Liver (tissue), 9 donors: Measurements from ENCODE around the gene RNF212. TPM values are rescaled to one million over a fixed set of nuclear protein-coding genes. Genes with fewer than 3 reads are reported as not detected.

Experiments
- DNase-seq: peaks from one replicate; pipeline ENCODE4 v3.0.0-alpha.2; 2017; ENCODE audit warnings: low spot score
- H3K27ac ChIP-seq, 2 donors: one replicate each; pipeline ENCODE4 v1.7.0; 2013; ENCODE audit warnings: inconsistent platforms in 2 of 2, low read length in 2 of 2, control low read depth in 1 of 2, low read depth in 1 of 2, mild to moderate bottlenecking in 1 of 2
- H3K27me3 ChIP-seq, 4 donors: one replicate each; pipeline versions ENCODE4 v1.6.1 to v1.7.0; 2013; ENCODE audit warnings: low read length in 3 of 4, inconsistent platforms in 1 of 4, mild to moderate bottlenecking in 1 of 4, moderate library complexity in 1 of 4; ENCODE audit not compliant: control insufficient read depth in 4 of 4, insufficient read depth in 4 of 4
- H3K36me3 ChIP-seq, 4 donors: one replicate each; pipeline versions ENCODE4 v1.6.1 to v1.7.0; 2013; ENCODE audit warnings: low read length in 3 of 4, mild to moderate bottlenecking in 3 of 4, low read depth in 1 of 4, moderate library complexity in 1 of 4; ENCODE audit not compliant: control insufficient read depth in 4 of 4, insufficient read depth in 3 of 4
- H3K4me1 ChIP-seq, 4 donors: one replicate each; pipeline versions ENCODE4 v1.6.1 to v1.7.0; 2013; ENCODE audit warnings: low read length in 3 of 4, mild to moderate bottlenecking in 3 of 4, moderate library complexity in 1 of 4; ENCODE audit not compliant: control insufficient read depth in 4 of 4, insufficient read depth in 4 of 4
- H3K4me3 ChIP-seq, 3 donors: one replicate each; pipeline versions ENCODE4 v1.6.1 to v1.7.0; 2013; ENCODE audit warnings: low read length in 3 of 3, control low read depth in 1 of 3, low read depth in 1 of 3, mild to moderate bottlenecking in 1 of 3
- H3K9ac ChIP-seq, 2 donors: one replicate each; pipeline ENCODE4 v1.7.0; 2013; ENCODE audit warnings: low read length in 2 of 2, mild to moderate bottlenecking in 2 of 2, moderate library complexity in 2 of 2, control low read depth in 1 of 2, low read depth in 1 of 2
- H3K9me3 ChIP-seq, 4 donors: one replicate each; pipeline versions ENCODE4 v1.6.1 to v1.7.0; 2013; ENCODE audit warnings: low read length in 3 of 4; ENCODE audit not compliant: control insufficient read depth in 4 of 4
- ATF3 ChIP-seq: IDR thresholded peaks from 2 replicates; pipeline ENCODE4 v1.6.1; 2016; ENCODE audit warnings: antibody characterized with exemption
- CTCF ChIP-seq: fragments of 150-350 bp; IDR thresholded peaks from 2 replicates; pipeline ENCODE4 v1.5.1; 2017; ENCODE audit warnings: improper control_type of control experiment, low read depth, low read length; ENCODE audit not compliant: missing input control
- EGR1 ChIP-seq, 2 donors: IDR thresholded peaks; 2 replicates each; pipeline ENCODE4 v1.6.1; 2016 to 2018; ENCODE audit warnings: antibody characterized with exemption in 2 of 2, low read depth in 2 of 2
- FOXA1 ChIP-seq: IDR thresholded peaks from 2 replicates; pipeline ENCODE4 v1.6.1; 2016; ENCODE audit warnings: antibody characterized with exemption
- FOXA2 ChIP-seq: IDR thresholded peaks from 2 replicates; pipeline ENCODE4 v1.6.1; 2016; ENCODE audit warnings: antibody characterized with exemption
- GABPA ChIP-seq, 2 donors: IDR thresholded peaks in 1 of 2; conservative IDR thresholded peaks in 1 of 2; 2 replicates each; pipeline ENCODE4 v1.6.1; 2016; ENCODE audit warnings: antibody characterized with exemption in 2 of 2, mild to moderate bottlenecking in 1 of 2, moderate library complexity in 1 of 2
- HNF4A ChIP-seq, 2 donors: conservative IDR thresholded peaks; 2 replicates each; pipeline ENCODE4 v1.6.1; 2016; ENCODE audit warnings: antibody characterized with exemption in 2 of 2, mild to moderate bottlenecking in 2 of 2
- HNF4G ChIP-seq: IDR thresholded peaks from 2 replicates; pipeline ENCODE4 v1.6.1; 2016; ENCODE audit warnings: antibody characterized with exemption
- JUND ChIP-seq, 2 donors: IDR thresholded peaks; 2 replicates each; pipeline ENCODE4 v1.6.1; 2016; ENCODE audit warnings: antibody characterized with exemption in 2 of 2
- MAX ChIP-seq: IDR thresholded peaks from 2 replicates; pipeline ENCODE4 v1.6.1; 2016; ENCODE audit warnings: antibody characterized with exemption
- NR2F2 ChIP-seq: IDR thresholded peaks from 2 replicates; pipeline ENCODE4 v1.6.1; 2016; ENCODE audit warnings: antibody characterized with exemption
- REST ChIP-seq: IDR thresholded peaks from 2 replicates; pipeline ENCODE4 v1.6.1; 2016; ENCODE audit warnings: antibody characterized with exemption, mild to moderate bottlenecking
- RXRA ChIP-seq, 2 donors: IDR thresholded peaks; 2 replicates each; pipeline ENCODE4 v1.6.1; 2017 to 2018; ENCODE audit warnings: antibody characterized with exemption in 2 of 2, mild to moderate bottlenecking in 1 of 2
- SP1 ChIP-seq: IDR thresholded peaks from 2 replicates; pipeline ENCODE4 v1.6.1; 2018; ENCODE audit warnings: antibody characterized with exemption, mild to moderate bottlenecking
- TAF1 ChIP-seq: conservative IDR thresholded peaks from 2 replicates; pipeline ENCODE4 v1.6.1; 2016; ENCODE audit warnings: antibody characterized with exemption, mild to moderate bottlenecking
- YY1 ChIP-seq: IDR thresholded peaks from 2 replicates; pipeline ENCODE4 v1.6.1; 2016; ENCODE audit warnings: antibody characterized with exemption, mild to moderate bottlenecking
- WGBS: extraction: QIAGEN DNeasy Blood & Tissue Kit; methylation state at CpG from one replicate; pipeline ENCODE4 v1.1.7; 2013; 5-methylcytosine and 5-hydroxymethylcytosine counted together
- polyA plus RNA-seq, 2 donors: library from polyadenylated mRNA; stranded (reverse) in 1 of 2; unstranded in 1 of 2; fragments of 200-250 nt in 1 of 2; fragments of >200 nt in 1 of 2; fragmentation: Nextera tagmentation in 1 of 2; extraction: Ambion mirVana in 1 of 2; gene quantifications; one replicate each; pipeline versions ENCODE4 v1.2.1 to v1.2.3, GENCODE V29; 2013 to 2015
- total RNA-seq, 2 donors: library from RNA; depleted of rRNA; stranded (reverse); fragments of >200 nt; gene quantifications; one replicate each; pipeline ENCODE4 v1.2.3, GENCODE V29; 2014
- donor health status: healthy.
- donor health status: healthy.
- donor health status: healthy.
- donor health status: healthy.
- donor health status: healthy.

Gene RNF212
- total and polyA plus RNA-seq, 4 donors, result 0.32 to 0.47 (median 0.38) TPM; not detected in 1

- peaks cover 0 to 4% (median 0%) of the 10 kb centered on the region in 4 donors for H3K27me3 ChIP-seq
- peaks cover 0 to 2% (median 0%) of the 10 kb centered on the region in 4 donors for H3K4me1 ChIP-seq
- no peak overlapping the region for H3K27ac ChIP-seq
- no peak overlapping the region for H3K4me3 ChIP-seq
- H3K36me3 ChIP-seq, result no peaks in the 10 kb centered on the region
- WGBS, result 54% methylated on average over 36 of the region's 36 CpGs
- TF ChIP-seq HNF4A (conservative IDR thresholded peaks at IDR 0.05), result no peak
- no peak for TF ChIP-seq ATF3
- no peak for TF ChIP-seq JUND (IDR thresholded peaks at IDR 0.05)
- no peak for TF ChIP-seq FOXA2
- TF ChIP-seq YY1, result no peak
- no peak for TF ChIP-seq FOXA1
- no peak for TF ChIP-seq HNF4G
- no peak for TF ChIP-seq CTCF
- no peak for TF ChIP-seq REST
- TF ChIP-seq SP1, result no peak
- no peak for TF ChIP-seq NR2F2
- no peak for TF ChIP-seq EGR1 (IDR thresholded peaks at IDR 0.05; ENCODE audit: low read depth in 2 of 2)
- TF ChIP-seq GABPA (IDR thresholded peaks at IDR 0.05 in 1 of 2, conservative IDR thresholded peaks at IDR 0.05 in 1 of 2), result no peak
- no peak for TF ChIP-seq TAF1
- no peak for TF ChIP-seq RXRA (IDR thresholded peaks at IDR 0.05)
- no peak for DNase-seq
- no peaks in the 10 kb centered on the region for H3K9me3 ChIP-seq
- H3K9ac ChIP-seq, result no peak overlapping the region
These were observed 72.0 kb downstream of the RNF212 start for GRCh38 chr4:1041147-1041935.

- 92% methylated on average over 21 of the region's 21 CpGs for WGBS
- H3K4me3 ChIP-seq, result no peak overlapping the region
- DNase-seq, result no peak
- no peaks in the 10 kb centered on the region for H3K36me3 ChIP-seq
- H3K27ac ChIP-seq, result no peak overlapping the region
- H3K4me1 ChIP-seq, result peaks cover 0 to 2% (median 0%) of the 10 kb centered on the region in 4 donors
- H3K27me3 ChIP-seq, result peaks cover 0 to 4% (median 0%) of the 10 kb centered on the region in 4 donors
- H3K9me3 ChIP-seq, result no peaks in the 10 kb centered on the region
- TF ChIP-seq MAX (no peak), HNF4A (conservative IDR thresholded peaks at IDR 0.05) (no peak), CTCF (no peak), SP1 (no peak)
- H3K9ac ChIP-seq, result no peak overlapping the region
These were observed 72.8 kb downstream of the RNF212 start for GRCh38 chr4:1040344-1041146.
